Hematopoietic multipotent progenitor cell treated with erythropoietin and hydrocortisone succinate and interleukin-3 and kit ligand, for 8 days (in vitro differentiated cells): ENCODE results near the gene TM7SF2.

Experiments used
- DNase-seq: peaks from one replicate; pipeline ENCODE4 v3.0.0-alpha.2; 2015

TM7SF2 gene

GRCh38 chr11:65159012-65159411 is 47.3 kb downstream of the TM7SF2 start:
- DNase-seq = no peak

- DNase-seq = no peak
These were observed 49.0 kb downstream of the TM7SF2 start for GRCh38 chr11:65160643-65161042.

- no peak for DNase-seq
These were observed 52.0 kb downstream of the TM7SF2 start for GRCh38 chr11:65163684-65164083.
